Gastrocnemius medialis (tissue), 4 donors: ENCODE results near the gene PRKCE. TPM values are rescaled to one million over a fixed set of nuclear protein-coding genes. Genes with fewer than 3 reads are reported as not detected.

Experiments
- ATAC-seq, 2 donors: fragments of 150-250 bp; one replicate each; pipeline ENCODE4 v1.9.1; 2016
- DNase-seq, 2 donors: peaks; one replicate each; pipeline ENCODE4 v3.0.0-alpha.2; 2019
- H3K27ac ChIP-seq, 4 donors: fragments of 200-600 bp; sonication (generic); 1 replicate in 1 of 4; 2 replicates in 3 of 4; pipeline ENCODE4 v1.5.1; 2016 to 2018; ENCODE audit warnings: mild to moderate bottlenecking in 2 of 4, moderate library complexity in 1 of 4
- H3K27me3 ChIP-seq, 3 donors: fragments of 200-600 bp; sonication (generic) in 2 of 3; 1 replicate in 1 of 3; 2 replicates in 2 of 3; pipeline versions ENCODE4 v1.5.1 to v1.6.0; 2016 to 2019; ENCODE audit warnings: mild to moderate bottlenecking in 1 of 3, moderate library complexity in 1 of 3
- H3K36me3 ChIP-seq, 2 donors: fragments of 200-600 bp; sonication (generic) in 1 of 2; one replicate each; pipeline ENCODE4 v1.5.1; 2017 to 2018
- H3K4me1 ChIP-seq, 2 donors: fragments of 200-600 bp; sonication (generic) in 1 of 2; one replicate each; pipeline ENCODE4 v1.5.1; 2016 to 2017; ENCODE audit warnings: mild to moderate bottlenecking in 2 of 2
- H3K4me3 ChIP-seq, 4 donors: fragments of 200-600 bp; sonication (generic) in 3 of 4; 1 replicate in 1 of 4; 2 replicates in 3 of 4; pipeline ENCODE4 v1.5.1; 2016 to 2019; ENCODE audit warnings: mild to moderate bottlenecking in 2 of 4
- H3K9me3 ChIP-seq, 3 donors: fragments of 200-600 bp; sonication (generic) in 2 of 3; 1 replicate in 1 of 3; 2 replicates in 2 of 3; pipeline ENCODE4 v1.5.1; 2016 to 2019
- POLR2A ChIP-seq, 2 donors: fragments of 450-650 bp; IDR thresholded peaks; one replicate each; pipeline ENCODE4 v1.6.1; 2017; ENCODE audit warnings: antibody characterized with exemption in 2 of 2, mild to moderate bottlenecking in 2 of 2, moderate library complexity in 2 of 2
- in situ Hi-C, 4 donors: fragments of 200-750 bp; cut with MboI; loops; one replicate each; pipeline versions ENCODE4 v1.15.0 to v1.8.0; 2017; ENCODE audit warnings: low sequenced_read_pairs in 4 of 4
- intact Hi-C: fragments of 100-400 bp; cut with DNase I; formaldehyde crosslinking; loops from one replicate; pipeline ENCODE4 v1.15.1; 2023; ENCODE audit warnings: low total_unique reads
- total RNA-seq, 4 donors: library from RNA; depleted of rRNA; stranded (reverse); fragments of >200 nt; gene quantifications; one replicate each; pipeline versions ENCODE4 v1.1.0 to v1.2.3, GENCODE V29; 2016
- TF ChIP-seq, protein P1 (sequence below), 5 experiments: fragments of 450-650 bp in 3 of 5; fragments of 200-600 bp in 2 of 5; sonication (generic) in 2 of 5; IDR thresholded peaks in 4 of 5; conservative IDR thresholded peaks in 1 of 5; 1 replicate in 4 of 5; 2 replicates in 1 of 5; pipeline ENCODE4 v1.5.1; 2016 to 2019; ENCODE audit warnings: antibody characterized with exemption in 5 of 5, mild to moderate bottlenecking in 3 of 5, moderate library complexity in 3 of 5

The PRKCE gene
- total RNA-seq, 4 donors from 2014 or later = 5.8 to 28.9 (median 11.8) TPM

DNA sequence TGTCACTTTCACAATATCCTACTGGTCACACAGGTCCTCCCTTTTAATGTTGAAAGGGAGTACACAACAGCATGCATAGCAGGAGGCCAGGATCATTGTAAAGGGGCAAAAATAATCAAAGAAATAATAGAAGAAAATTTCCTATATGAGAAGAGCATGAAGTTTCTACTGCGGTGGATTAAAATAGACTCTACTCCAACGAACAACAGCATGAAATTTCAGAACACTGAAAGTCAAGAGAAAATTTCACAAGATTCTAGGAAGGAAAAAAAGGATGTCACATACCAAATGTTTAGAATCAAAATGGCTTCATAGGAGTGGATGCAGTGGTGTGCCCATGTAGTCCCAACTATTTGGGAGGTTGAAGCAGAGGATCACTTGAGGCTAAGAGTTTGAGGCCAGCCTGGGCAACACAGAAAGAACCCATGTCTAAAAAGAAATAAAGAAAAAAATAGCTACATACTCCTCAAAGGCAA lies 573.7 kb downstream of the PRKCE start:
- Histone ChIP-seq H3K4me3 (no peak overlapping the region), H3K27ac (peak overlapping the region; percentile 5 to 61 (median 30)), H3K27me3 (no peaks in the 10 kb centered on the region), H3K9me3 (no peaks in the 10 kb centered on the region), H3K36me3 (no peaks in the 10 kb centered on the region), H3K4me1 (peaks cover 3 to 13% of the 10 kb centered on the region in 2 donors)
- TF ChIP-seq, protein P1, sequence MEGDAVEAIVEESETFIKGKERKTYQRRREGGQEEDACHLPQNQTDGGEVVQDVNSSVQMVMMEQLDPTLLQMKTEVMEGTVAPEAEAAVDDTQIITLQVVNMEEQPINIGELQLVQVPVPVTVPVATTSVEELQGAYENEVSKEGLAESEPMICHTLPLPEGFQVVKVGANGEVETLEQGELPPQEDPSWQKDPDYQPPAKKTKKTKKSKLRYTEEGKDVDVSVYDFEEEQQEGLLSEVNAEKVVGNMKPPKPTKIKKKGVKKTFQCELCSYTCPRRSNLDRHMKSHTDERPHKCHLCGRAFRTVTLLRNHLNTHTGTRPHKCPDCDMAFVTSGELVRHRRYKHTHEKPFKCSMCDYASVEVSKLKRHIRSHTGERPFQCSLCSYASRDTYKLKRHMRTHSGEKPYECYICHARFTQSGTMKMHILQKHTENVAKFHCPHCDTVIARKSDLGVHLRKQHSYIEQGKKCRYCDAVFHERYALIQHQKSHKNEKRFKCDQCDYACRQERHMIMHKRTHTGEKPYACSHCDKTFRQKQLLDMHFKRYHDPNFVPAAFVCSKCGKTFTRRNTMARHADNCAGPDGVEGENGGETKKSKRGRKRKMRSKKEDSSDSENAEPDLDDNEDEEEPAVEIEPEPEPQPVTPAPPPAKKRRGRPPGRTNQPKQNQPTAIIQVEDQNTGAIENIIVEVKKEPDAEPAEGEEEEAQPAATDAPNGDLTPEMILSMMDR (IDR thresholded peaks at IDR 0.05 in 4 of 5, conservative IDR thresholded peaks at IDR 0.05 in 1 of 5) = no peak
- TF ChIP-seq POLR2A (IDR thresholded peaks at IDR 0.05) = no peak
- DNase-seq = no peak
- ATAC-seq = no peak
- intact Hi-C loops (loop anchor here (10.0 kb wide), 1 partner anchor 50 kb away; no protein-coding TSS in a partner anchor), in situ Hi-C loops (loop anchor here in 1 of 4 donors (25.0 kb wide), 1 partner anchor 137 kb away; no protein-coding TSS in a partner anchor)

DNA sequence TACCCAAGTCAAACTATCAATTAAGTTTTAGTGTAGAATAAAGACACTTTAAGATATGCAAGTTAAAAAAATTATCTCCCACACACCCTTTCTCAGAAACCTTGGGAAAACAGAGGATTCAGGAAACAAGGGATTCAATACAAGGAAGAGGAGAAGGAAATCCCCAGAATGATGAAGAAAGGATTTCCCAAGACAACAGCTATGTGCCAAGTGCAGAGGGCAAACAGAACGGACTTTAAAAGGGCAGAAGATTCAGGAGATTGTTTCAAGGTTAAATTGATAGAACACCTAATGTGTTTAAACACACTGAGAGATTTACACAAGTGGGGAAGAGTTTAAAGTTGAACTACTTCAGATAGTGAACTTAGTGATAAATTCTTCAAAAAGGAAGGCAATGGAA lies 574.3 kb downstream of the PRKCE start:
- no peaks in the 10 kb centered on the region for H3K27me3 ChIP-seq
- H3K36me3 ChIP-seq = no peaks in the 10 kb centered on the region
- intact Hi-C loops = loop anchor here (10.0 kb wide), 1 partner anchor 51 kb away; no protein-coding TSS in a partner anchor
- no peaks in the 10 kb centered on the region for H3K9me3 ChIP-seq
- in situ Hi-C loops = loop anchor here in 1 of 4 donors (25.0 kb wide), 1 partner anchor 137 kb away; no protein-coding TSS in a partner anchor
- no peak for TF ChIP-seq POLR2A (IDR thresholded peaks at IDR 0.05)
- TF ChIP-seq, protein P1 (IDR thresholded peaks at IDR 0.05 in 4 of 5, conservative IDR thresholded peaks at IDR 0.05 in 1 of 5) = no peak
- DNase-seq = no peak
- peaks cover 9 to 15% of the 10 kb centered on the region in 2 donors for H3K4me1 ChIP-seq
- no peak for ATAC-seq
- peak overlapping the region in 2 of 4 donors; percentile 17 to 61 for H3K27ac ChIP-seq
- no peak overlapping the region for H3K4me3 ChIP-seq

- no peaks in the 10 kb centered on the region for H3K36me3 ChIP-seq
- no peak overlapping the region for H3K4me3 ChIP-seq
- no peak overlapping the region for H3K27ac ChIP-seq
- DNase-seq (no peak), ATAC-seq (no peak)
- TF ChIP-seq POLR2A (IDR thresholded peaks at IDR 0.05) = no peak
- TF ChIP-seq, protein P1 (IDR thresholded peaks at IDR 0.05 in 4 of 5, conservative IDR thresholded peaks at IDR 0.05 in 1 of 5) = no peak
- intact Hi-C loops (loop anchor here (10.0 kb wide), 1 partner anchor 52 kb away; no protein-coding TSS in a partner anchor), in situ Hi-C loops (loop anchor here in 1 of 4 donors (25.0 kb wide), 1 partner anchor 136 kb away; no protein-coding TSS in a partner anchor)
- no peaks in the 10 kb centered on the region for H3K27me3 ChIP-seq
- H3K9me3 ChIP-seq = no peaks in the 10 kb centered on the region
- peaks cover 9 to 21% of the 10 kb centered on the region in 2 donors for H3K4me1 ChIP-seq
Observed at GRCh38 chr2:46226620-46227019, 575.1 kb downstream of the PRKCE start.

DNA sequence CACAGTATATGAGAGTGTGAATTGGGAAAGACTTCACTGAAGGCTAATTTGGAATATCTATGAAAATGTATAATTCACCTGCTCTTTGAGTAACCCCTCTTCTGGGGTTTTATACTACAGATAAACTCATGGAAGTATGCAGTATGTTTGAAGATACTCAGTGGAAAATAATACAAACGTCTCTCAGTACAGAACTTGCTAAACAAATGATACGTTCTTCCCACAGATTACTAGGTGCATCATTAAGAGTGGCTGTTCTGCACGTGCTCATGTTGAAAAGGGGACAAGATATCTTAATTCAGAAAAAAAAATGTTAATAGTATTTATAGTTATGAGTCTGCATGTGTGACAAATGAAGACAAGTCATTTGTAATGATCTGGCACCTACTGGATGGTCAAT lies 575.5 kb downstream of the PRKCE start:
- no peaks in the 10 kb centered on the region for H3K36me3 ChIP-seq
- intact Hi-C loops = loop anchor here (10.0 kb wide), 1 partner anchor 52 kb away; no protein-coding TSS in a partner anchor
- in situ Hi-C loops = loop anchor here in 1 of 4 donors (25.0 kb wide), 1 partner anchor 135 kb away; no protein-coding TSS in a partner anchor

More for the DNA sequence above, 575.5 kb downstream of the PRKCE start:
- Histone ChIP-seq H3K4me3 (no peak overlapping the region), H3K9me3 (no peaks in the 10 kb centered on the region), H3K27ac (no peak overlapping the region), H3K27me3 (no peaks in the 10 kb centered on the region), H3K4me1 (peaks cover 9 to 21% of the 10 kb centered on the region in 2 donors)
- no peak for DNase-seq
- ATAC-seq = no peak
- TF ChIP-seq, protein P1 (IDR thresholded peaks at IDR 0.05 in 4 of 5, conservative IDR thresholded peaks at IDR 0.05 in 1 of 5) = no peak
- TF ChIP-seq POLR2A (IDR thresholded peaks at IDR 0.05) = no peak
